Left lung (tissue), 14 donors: ENCODE data around the gene FRMD5. TPM values are rescaled to one million over a fixed set of nuclear protein-coding genes. Genes with fewer than 3 reads are reported as not detected.
A peak's percentile ranks its signal among the peaks of the same experiment; 100 is the strongest.
"Not testable (repeated sequence)": the region's sequence is repeated elsewhere in the genome, so short reads cannot be mapped to it uniquely, and the experiment has no call there.

Source experiments
- ATAC-seq: fragments of 200-7000 bp; cut with Tn5 transposase; one replicate; pipeline ENCODE4 v1.9.1; 2020; ENCODE audit warnings: moderate library complexity
- DNase-seq, 4 donors: peaks; one replicate each; pipeline ENCODE4 v3.0.0-alpha.2; 2013 to 2020
- H3K27ac ChIP-seq, 2 donors: fragments of 200-600 bp; sonication (generic) in 1 of 2; one replicate each; pipeline versions ENCODE4 v1.5.0 to v1.8.0; 2020 to 2021
- H3K27me3 ChIP-seq, 2 donors: fragments of 200-600 bp; sonication (generic) in 1 of 2; one replicate each; pipeline versions ENCODE4 v1.5.0 to v1.8.0; 2020 to 2021
- H3K36me3 ChIP-seq, 2 donors: fragments of 200-600 bp; sonication (generic) in 1 of 2; one replicate each; pipeline versions ENCODE4 v1.5.0 to v1.8.0; 2020 to 2021
- H3K4me1 ChIP-seq, 2 donors: fragments of 200-600 bp; one replicate each; pipeline ENCODE4 v1.8.0; 2021
- H3K4me3 ChIP-seq, 2 donors: fragments of 200-600 bp; sonication (generic) in 1 of 2; one replicate each; pipeline versions ENCODE4 v1.5.0 to v1.8.0; 2020 to 2021; ENCODE audit warnings: mild to moderate bottlenecking in 1 of 2
- H3K9me3 ChIP-seq, 2 donors: fragments of 200-600 bp; sonication (generic) in 1 of 2; one replicate each; pipeline versions ENCODE4 v1.5.0 to v1.8.0; 2020 to 2021
- CTCF ChIP-seq, 2 donors: fragments of 200-600 bp; sonication (generic) in 1 of 2; IDR thresholded peaks; one replicate each; pipeline versions ENCODE4 v1.5.0 to v1.8.0; 2021; ENCODE audit warnings: antibody characterized with exemption in 2 of 2
- intact Hi-C, 2 donors: fragments of 100-400 bp; cut with DNase I; formaldehyde crosslinking; loops; one replicate each; pipeline versions ENCODE4 v1.11.2 to v1.14.2; 2022
- long read RNA-seq, 12 donors: library from polyadenylated mRNA in 2 of 12; unstranded in 2 of 12; transcript quantifications; one replicate each; pipeline ENCODE4 v2.0.0 and lab custom pipeline, GENCODE V29; 2019 to 2026
- polyA plus RNA-seq, 6 donors: library from polyadenylated mRNA; unstranded; fragments of 120-200 nt; gene quantifications; one replicate each; pipeline ENCODE4 v1.2.1, GENCODE V29; 2013; ENCODE audit not compliant: insufficient read length in 6 of 6
- total RNA-seq, 2 donors: library from RNA; stranded (reverse); fragmentation: NEBNext Ultra II Directional; extraction: Animal tissue kit (Norgen Biotek cat#: 25700); gene quantifications; one replicate each; pipeline ENCODE4 v1.2.1, GENCODE V29; 2021
- donor health status: DM: no; HTN: yes; CAD: no.
- donor health status: DM: no; HTN: no; CAD: no.

Gene FRMD5
- 1 to 10 TPM; 2.4 to 4.4 TPM for total RNA-seq
- 1 to 10 TPM; 1.5 to 2.7 (median 1.9) TPM for polyA plus RNA-seq
- long read RNA-seq, donor 1 = 0 reads
- long read RNA-seq, donor 2 = 0 reads
- long read RNA-seq, donor 3 = 0 reads
- long read RNA-seq, donor 4 = 0 reads
- long read RNA-seq, donor 5 = 0 reads
- long read RNA-seq, donor 6 = 0 reads
- long read RNA-seq, donor 7, partial matches to known transcripts = 0 of 1 reads
- long read RNA-seq, donor 7, other reads (novel, unspliced or antisense) = 0 of 1 reads
- long read RNA-seq, donor 8 = 0 reads
- long read RNA-seq, donor 9 = 0 reads
- long read RNA-seq, donor 10 = 0 reads
- long read RNA-seq, donor 11 = 0 reads
- long read RNA-seq, donor 12 = 0 reads

DNA sequence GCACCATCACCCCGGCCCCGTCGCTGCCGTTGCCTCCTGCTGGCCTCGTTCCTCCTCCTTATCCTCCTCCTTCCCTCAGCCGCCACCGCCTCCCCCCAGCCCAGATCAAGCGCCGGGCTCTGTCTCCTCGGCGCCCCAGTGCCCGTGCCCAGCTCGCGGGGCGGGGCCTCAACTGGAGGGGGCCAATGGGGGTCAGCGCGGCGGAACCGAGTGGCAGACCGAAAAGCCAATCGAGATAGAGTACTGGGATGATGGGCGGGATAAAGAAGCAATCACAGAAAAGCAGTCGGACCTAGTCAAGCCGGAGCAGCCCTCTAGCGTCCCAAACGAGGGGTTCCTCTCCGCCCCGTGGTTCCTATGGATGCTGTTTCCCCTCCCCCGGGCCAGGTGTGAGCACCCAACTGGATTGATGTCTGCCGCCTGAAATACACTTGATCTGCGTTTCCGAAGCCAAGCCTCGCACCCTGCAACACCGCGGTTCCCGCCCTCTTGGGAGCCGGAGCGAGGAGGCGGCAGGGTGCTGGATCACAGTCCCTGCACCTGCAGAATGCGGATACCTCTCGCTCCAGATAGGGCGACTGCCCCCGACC is at the start of gene FRMD5:
FRMD5 (minus strand) TSS at position 121 of the 590 bp plus-strand sequence.
- H3K36me3 ChIP-seq = no peaks in the 10 kb centered on the region
- DNase-seq (peak; percentile 78 to 90 (median 88)), ATAC-seq (peak; percentile 96)
- H3K27me3 ChIP-seq = peaks cover 41 to 78% of the 10 kb centered on the region in 2 donors
- H3K4me1 ChIP-seq = peaks cover 10 to 25% of the 10 kb centered on the region in 2 donors
- peak within 1 kb of the TSS in 1 of 2 donors; percentile 53 for H3K27ac ChIP-seq
- TF ChIP-seq CTCF (IDR thresholded peaks at IDR 0.05) = peak in 1 of 2 donors; percentile 41
- intact Hi-C loops = no loop called here
- H3K9me3 ChIP-seq = no peaks in the 10 kb centered on the region
- peak within 1 kb of the TSS; percentile 45 to 53 for H3K4me3 ChIP-seq

DNA sequence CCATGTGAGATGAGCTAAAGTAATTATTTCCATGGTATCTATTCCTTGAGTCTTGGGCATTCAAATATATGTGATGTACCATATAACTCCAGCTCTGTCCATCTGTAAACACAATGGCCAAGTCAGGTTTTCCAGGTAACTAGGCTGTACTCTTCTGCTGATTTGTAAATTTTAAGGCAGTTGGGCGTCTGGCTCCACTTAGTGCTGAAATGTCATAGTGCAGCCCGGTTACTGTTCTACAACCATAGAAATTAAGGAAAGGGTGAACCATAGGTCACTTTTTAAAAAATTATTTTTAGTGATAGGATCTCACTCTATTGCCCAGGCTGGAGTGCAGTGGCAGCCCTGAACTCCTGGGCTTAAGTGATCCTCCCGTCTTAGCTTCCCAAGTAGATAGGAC is 48.8 kb upstream of the FRMD5 start:
- Histone ChIP-seq H3K27ac (no peak overlapping the region), H3K36me3 (no peaks in the 10 kb centered on the region), H3K27me3 (no peaks in the 10 kb centered on the region), H3K4me1 (no peaks in the 10 kb centered on the region), H3K9me3 (no peaks in the 10 kb centered on the region), H3K4me3 (no peak overlapping the region)
- DNase-seq (no peak), ATAC-seq (no peak)
- intact Hi-C loops = no loop called here
- TF ChIP-seq CTCF (IDR thresholded peaks at IDR 0.05) = no peak

DNA sequence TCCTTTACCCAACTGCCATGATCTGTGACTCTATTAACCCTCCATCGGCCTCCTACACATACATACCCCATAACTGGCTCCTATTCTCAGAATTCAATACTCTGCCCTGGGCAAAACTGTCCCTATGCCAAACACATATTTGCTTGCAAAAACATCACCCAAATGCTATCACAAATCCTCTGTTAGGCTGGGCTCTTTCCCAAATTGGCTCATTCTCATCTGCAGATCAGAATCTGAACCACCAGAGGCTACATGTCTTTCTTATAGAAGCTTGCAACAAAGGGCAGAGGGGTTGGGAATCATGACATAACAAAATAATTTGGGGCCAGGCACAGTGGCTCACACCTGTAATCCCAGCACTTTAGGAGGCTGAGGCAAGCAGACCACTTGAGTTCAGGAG is 48.1 kb upstream of the FRMD5 start:
- DNase-seq (no peak), ATAC-seq (no peak)
- TF ChIP-seq CTCF (IDR thresholded peaks at IDR 0.05) = no peak
- H3K36me3 ChIP-seq = no peaks in the 10 kb centered on the region
- H3K27ac ChIP-seq = no peak overlapping the region
- no peaks in the 10 kb centered on the region for H3K27me3 ChIP-seq
- H3K4me3 ChIP-seq = no peak overlapping the region
- intact Hi-C loops = no loop called here
- no peaks in the 10 kb centered on the region for H3K4me1 ChIP-seq
- no peaks in the 10 kb centered on the region for H3K9me3 ChIP-seq

- Histone ChIP-seq H3K4me3 (no peak overlapping the region), H3K27me3 (peaks cover 0 to 2% of the 10 kb centered on the region in 2 donors), H3K27ac (no peak overlapping the region), H3K4me1 (no peaks in the 10 kb centered on the region), H3K36me3 (no peaks in the 10 kb centered on the region), H3K9me3 (no peaks in the 10 kb centered on the region)
- no peak for DNase-seq
- intact Hi-C loops = no loop called here
- no peak for ATAC-seq
- no peak for TF ChIP-seq CTCF (IDR thresholded peaks at IDR 0.05)
Observed at GRCh38 chr15:44231842-44232241, 36.8 kb upstream of the FRMD5 start.

DNA sequence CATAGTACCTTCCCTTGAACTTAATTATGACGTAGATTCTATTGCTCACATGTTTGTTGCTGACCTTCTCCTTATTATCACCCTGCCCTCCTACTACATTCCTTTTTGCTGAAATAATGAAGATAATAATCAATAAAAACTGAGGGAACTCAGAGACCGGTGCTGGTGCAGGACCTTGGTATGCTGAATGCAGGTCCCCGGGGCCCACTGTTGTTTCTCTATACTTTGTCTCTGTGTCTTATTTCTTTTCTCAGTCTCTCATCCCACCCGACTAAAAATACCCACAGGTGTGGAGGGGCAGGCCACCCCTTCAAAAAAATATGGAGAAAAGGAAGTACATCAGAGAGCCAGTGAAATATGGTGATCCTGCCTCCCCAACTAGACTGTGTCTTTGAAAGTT is 34.2 kb upstream of the FRMD5 start:
- H3K4me1 ChIP-seq, H3K36me3 ChIP-seq, ATAC-seq, intact Hi-C loops, H3K27me3 ChIP-seq, DNase-seq, H3K27ac ChIP-seq, H3K9me3 ChIP-seq, H3K4me3 ChIP-seq: not testable (repeated sequence)
